Rectal smooth muscle tissue (tissue), 1 donor: ENCODE data around the gene SLC12A2.

Experiments
- H3K27ac ChIP-seq: one replicate; pipeline ENCODE4 v1.7.0; 2013; ENCODE audit warnings: low read depth, low read length, inconsistent platforms
- H3K27me3 ChIP-seq: one replicate; pipeline ENCODE4 v1.7.0; 2013; ENCODE audit warnings: low read length; ENCODE audit not compliant: control insufficient read depth, insufficient read depth
- H3K36me3 ChIP-seq: one replicate; pipeline ENCODE4 v1.7.0; 2013; ENCODE audit warnings: low read length; ENCODE audit not compliant: control insufficient read depth, insufficient read depth
- H3K4me1 ChIP-seq: one replicate; pipeline ENCODE4 v1.7.0; 2013; ENCODE audit warnings: low read length; ENCODE audit not compliant: control insufficient read depth, insufficient read depth
- H3K4me3 ChIP-seq: one replicate; pipeline ENCODE4 v1.7.0; 2013; ENCODE audit warnings: low read length
- H3K9ac ChIP-seq: one replicate; pipeline ENCODE4 v1.7.0; 2013; ENCODE audit warnings: low read length

Gene SLC12A2

GRCh38 chr5:128144491-128144890 lies 60.9 kb downstream of the SLC12A2 start:
- no peaks in the 10 kb centered on the region for H3K27me3 ChIP-seq
- H3K9ac ChIP-seq, result no peak overlapping the region
- no peak overlapping the region for H3K27ac ChIP-seq
- H3K36me3 ChIP-seq, result no peaks in the 10 kb centered on the region
- no peak overlapping the region for H3K4me3 ChIP-seq
- H3K4me1 ChIP-seq, result no peaks in the 10 kb centered on the region

- Histone ChIP-seq H3K9ac (no peak overlapping the region), H3K4me3 (no peak overlapping the region), H3K27ac (no peak overlapping the region), H3K4me1 (no peaks in the 10 kb centered on the region), H3K27me3 (no peaks in the 10 kb centered on the region), H3K36me3 (no peaks in the 10 kb centered on the region)
Observed at GRCh38 chr5:128146671-128147070, 63.1 kb downstream of the SLC12A2 start.

- no peak overlapping the region for H3K9ac ChIP-seq
- H3K27me3 ChIP-seq, result no peaks in the 10 kb centered on the region
- no peak overlapping the region for H3K4me3 ChIP-seq
- peaks cover 9% of the 10 kb centered on the region for H3K36me3 ChIP-seq
- no peak overlapping the region for H3K27ac ChIP-seq
- no peaks in the 10 kb centered on the region for H3K4me1 ChIP-seq
Observed at GRCh38 chr5:128154943-128155342, 71.4 kb downstream of the SLC12A2 start.

- H3K4me1 ChIP-seq, result no peaks in the 10 kb centered on the region
- H3K36me3 ChIP-seq, result peaks cover 9% of the 10 kb centered on the region
- H3K9ac ChIP-seq, result no peak overlapping the region
Observed at GRCh38 chr5:128155776-128156175, 72.2 kb downstream of the SLC12A2 start.

GRCh38 chr5:128156521-128156920 lies 73.0 kb downstream of the SLC12A2 start:
- H3K27me3 ChIP-seq, result no peaks in the 10 kb centered on the region
- peaks cover 10% of the 10 kb centered on the region for H3K36me3 ChIP-seq
- no peak overlapping the region for H3K4me3 ChIP-seq
- no peak overlapping the region for H3K9ac ChIP-seq
- H3K4me1 ChIP-seq, result no peaks in the 10 kb centered on the region
- H3K27ac ChIP-seq, result no peak overlapping the region

More at GRCh38 chr5:128155776-128156175, 72.2 kb downstream of the SLC12A2 start:
- H3K27me3 ChIP-seq, result no peaks in the 10 kb centered on the region
- no peak overlapping the region for H3K4me3 ChIP-seq
- no peak overlapping the region for H3K27ac ChIP-seq

- H3K9ac ChIP-seq, result no peak overlapping the region
- H3K27ac ChIP-seq, result no peak overlapping the region
- H3K36me3 ChIP-seq, result peaks cover 14% of the 10 kb centered on the region
- H3K4me3 ChIP-seq, result no peak overlapping the region
- H3K27me3 ChIP-seq, result no peaks in the 10 kb centered on the region
- no peaks in the 10 kb centered on the region for H3K4me1 ChIP-seq
Observed at GRCh38 chr5:128158342-128158741, 74.8 kb downstream of the SLC12A2 start.

GRCh38 chr5:128163991-128164390 lies 80.4 kb downstream of the SLC12A2 start:
- peaks cover 18% of the 10 kb centered on the region for H3K36me3 ChIP-seq
- no peaks in the 10 kb centered on the region for H3K4me1 ChIP-seq
- no peak overlapping the region for H3K4me3 ChIP-seq
- H3K9ac ChIP-seq, result no peak overlapping the region
- no peak overlapping the region for H3K27ac ChIP-seq
- no peaks in the 10 kb centered on the region for H3K27me3 ChIP-seq

- no peak overlapping the region for H3K9ac ChIP-seq
- H3K4me3 ChIP-seq, result no peak overlapping the region
- peaks cover 8% of the 10 kb centered on the region for H3K36me3 ChIP-seq
- no peaks in the 10 kb centered on the region for H3K4me1 ChIP-seq
- H3K27ac ChIP-seq, result no peak overlapping the region
- H3K27me3 ChIP-seq, result no peaks in the 10 kb centered on the region
Observed at GRCh38 chr5:128169401-128170017, 85.9 kb downstream of the SLC12A2 start.

GRCh38 chr5:128172102-128172501 lies 88.5 kb downstream of the SLC12A2 start:
- Histone ChIP-seq H3K36me3 (peaks cover 8% of the 10 kb centered on the region), H3K4me1 (no peaks in the 10 kb centered on the region), H3K27me3 (no peaks in the 10 kb centered on the region), H3K27ac (no peak overlapping the region), H3K9ac (no peak overlapping the region), H3K4me3 (no peak overlapping the region)

- Histone ChIP-seq H3K27me3 (no peaks in the 10 kb centered on the region), H3K27ac (no peak overlapping the region), H3K36me3 (peaks cover 5% of the 10 kb centered on the region), H3K9ac (no peak overlapping the region), H3K4me3 (no peak overlapping the region), H3K4me1 (no peaks in the 10 kb centered on the region)
Observed at GRCh38 chr5:128174951-128175350, 91.4 kb downstream of the SLC12A2 start.

- no peak overlapping the region for H3K27ac ChIP-seq
- H3K4me3 ChIP-seq, result no peak overlapping the region
- H3K36me3 ChIP-seq, result peaks cover 6% of the 10 kb centered on the region
Observed at GRCh38 chr5:128192368-128192767, 108.8 kb downstream of the SLC12A2 start.

GRCh38 chr5:128193665-128194390 lies 110.3 kb downstream of the SLC12A2 start:
- H3K4me1 ChIP-seq, result no peaks in the 10 kb centered on the region
- H3K36me3 ChIP-seq, result peaks cover 3% of the 10 kb centered on the region
- no peak overlapping the region for H3K9ac ChIP-seq
- no peak overlapping the region for H3K4me3 ChIP-seq
- H3K27ac ChIP-seq, result no peak overlapping the region
- H3K27me3 ChIP-seq, result no peaks in the 10 kb centered on the region

More at GRCh38 chr5:128192368-128192767, 108.8 kb downstream of the SLC12A2 start:
- H3K4me1 ChIP-seq, result no peaks in the 10 kb centered on the region
- H3K9ac ChIP-seq, result no peak overlapping the region
- no peaks in the 10 kb centered on the region for H3K27me3 ChIP-seq

- Histone ChIP-seq H3K4me3 (no peak overlapping the region), H3K27ac (no peak overlapping the region), H3K4me1 (no peaks in the 10 kb centered on the region), H3K9ac (no peak overlapping the region), H3K27me3 (no peaks in the 10 kb centered on the region), H3K36me3 (peaks cover 3% of the 10 kb centered on the region)
Observed at GRCh38 chr5:128195316-128195715, 111.8 kb downstream of the SLC12A2 start.
